Measurements from ENCODE around the gene BANF1.

The BANF1 gene

GRCh38 chr11:66001942-66002647 lies at the start of gene BANF1, which contains the start of gene EIF1AD:
TSS of gene BANF1 (plus strand) at chr11:66002503. CDS start at chr11:66003251, 748 bp downstream.
TSS of gene EIF1AD (minus strand) at chr11:66002157. CDS start at chr11:66000389, 1,768 bp downstream.
- Histone ChIP-seq H3K4me3 (peak within 1 kb of the TSS; percentile 78), H3K4me2 (peak within 1 kb of the TSS; percentile 86), H4K20me1 (peaks cover 39% of the 10 kb centered on the region), H3K36me3 (peaks cover 67% of the 10 kb centered on the region), H3K9ac (peak within 1 kb of the TSS; percentile 84), H3K9me3 (no peaks in the 10 kb centered on the region), H3K27ac (peak within 1 kb of the TSS; percentile 91), H3K27me3 (no peaks in the 10 kb centered on the region), H3K4me1 (peaks cover 38% of the 10 kb centered on the region)
- no peak for TF ChIP-seq Cebpa-rat (IDR thresholded peaks at IDR 0.05)

GRCh38 chr11:65953471-65953870 lies 48.8 kb upstream of the BANF1 start:
- H3K4me2 ChIP-seq: no peak overlapping the region
- no peaks in the 10 kb centered on the region for H3K36me3 ChIP-seq
- TF ChIP-seq Cebpa-rat (IDR thresholded peaks at IDR 0.05): no peak
- no peaks in the 10 kb centered on the region for H3K9me3 ChIP-seq
- H3K4me3 ChIP-seq: no peak overlapping the region
- H3K9ac ChIP-seq: no peak overlapping the region
- no peaks in the 10 kb centered on the region for H4K20me1 ChIP-seq
- H3K4me1 ChIP-seq: peaks cover 23% of the 10 kb centered on the region
- H3K27ac ChIP-seq: no peak overlapping the region
- H3K27me3 ChIP-seq: no peaks in the 10 kb centered on the region

GRCh38 chr11:65954771-65955170 lies 47.5 kb upstream of the BANF1 start:
- H4K20me1 ChIP-seq: no peaks in the 10 kb centered on the region
- H3K9me3 ChIP-seq: no peaks in the 10 kb centered on the region
- no peak overlapping the region for H3K27ac ChIP-seq
- no peak overlapping the region for H3K4me2 ChIP-seq
- no peak overlapping the region for H3K4me3 ChIP-seq
- no peaks in the 10 kb centered on the region for H3K27me3 ChIP-seq
- TF ChIP-seq Cebpa-rat (IDR thresholded peaks at IDR 0.05): no peak
- no peak overlapping the region for H3K9ac ChIP-seq
- peaks cover 36% of the 10 kb centered on the region for H3K4me1 ChIP-seq
- no peaks in the 10 kb centered on the region for H3K36me3 ChIP-seq

- Histone ChIP-seq H3K9ac (no peak overlapping the region; the same call in 1 of the 2 replicates), H3K9me3 (no peaks in the 10 kb centered on the region), H4K20me1 (peaks cover 13% of the 10 kb centered on the region), H3K36me3 (0 out of 2 replicates have a peak, but pooled peaks cover 3% of the 10 kb centered on the region), H3K4me3 (no peak overlapping the region), H3K27ac (peak overlapping the region; percentile 55), H3K4me2 (peak overlapping the region; percentile 79), H3K4me1 (peaks cover 59% of the 10 kb centered on the region), H3K27me3 (no peaks in the 10 kb centered on the region)
- TF ChIP-seq Cebpa-rat (IDR thresholded peaks at IDR 0.05): no peak
Measured at GRCh38 chr11:65958291-65958690, 44.0 kb upstream of the BANF1 start.

- TF ChIP-seq Cebpa-rat (IDR thresholded peaks at IDR 0.05): no peak
- Histone ChIP-seq H4K20me1 (peaks cover 19% of the 10 kb centered on the region), H3K27ac (peak overlapping the region; percentile 55), H3K4me3 (no peak overlapping the region), H3K27me3 (no peaks in the 10 kb centered on the region), H3K9ac (no peak overlapping the region; the same call in 1 of the 2 replicates), H3K4me1 (peaks cover 65% of the 10 kb centered on the region), H3K4me2 (peak overlapping the region; percentile 79), H3K9me3 (no peaks in the 10 kb centered on the region), H3K36me3 (peaks cover 9% of the 10 kb centered on the region)
Measured at GRCh38 chr11:65958774-65959420, 43.4 kb upstream of the BANF1 start.

- H3K4me1 ChIP-seq: peaks cover 65% of the 10 kb centered on the region
- peaks cover 31% of the 10 kb centered on the region for H4K20me1 ChIP-seq
- peak overlapping the region; percentile 93 for H3K4me2 ChIP-seq
- H3K9ac ChIP-seq: peak overlapping the region; percentile 98
- peak overlapping the region; percentile 98 for H3K27ac ChIP-seq
- H3K9me3 ChIP-seq: no peaks in the 10 kb centered on the region
- TF ChIP-seq Cebpa-rat (IDR thresholded peaks at IDR 0.05): no peak
- no peaks in the 10 kb centered on the region for H3K27me3 ChIP-seq
- H3K36me3 ChIP-seq: peaks cover 28% of the 10 kb centered on the region
- peak overlapping the region; percentile 99 for H3K4me3 ChIP-seq
Measured at GRCh38 chr11:65960824-65961266, 41.5 kb upstream of the BANF1 start.

- Histone ChIP-seq H3K4me2 (peak within 1 kb of the TSS; percentile 93), H4K20me1 (peaks cover 31% of the 10 kb centered on the region), H3K27ac (peak within 1 kb of the TSS; percentile 98), H3K9ac (peak within 1 kb of the TSS; percentile 98), H3K4me3 (peak within 1 kb of the TSS; percentile 99), H3K36me3 (peaks cover 35% of the 10 kb centered on the region), H3K27me3 (no peaks in the 10 kb centered on the region), H3K9me3 (no peaks in the 10 kb centered on the region), H3K4me1 (peaks cover 63% of the 10 kb centered on the region)
- TF ChIP-seq Cebpa-rat (IDR thresholded peaks at IDR 0.05): no peak
Measured at GRCh38 chr11:65961267-65962140, 40.8 kb upstream of the BANF1 start, which contains the start of gene SART1. TSS of gene SART1 (plus strand) at chr11:65961734. CDS start at chr11:65961781, 47 bp downstream.

GRCh38 chr11:65962141-65962564 lies 40.1 kb upstream of the BANF1 start:
- Histone ChIP-seq H3K9me3 (no peaks in the 10 kb centered on the region), H3K27me3 (no peaks in the 10 kb centered on the region), H3K36me3 (peaks cover 41% of the 10 kb centered on the region), H3K4me1 (peaks cover 56% of the 10 kb centered on the region), H3K9ac (peak overlapping the region; percentile 98), H4K20me1 (peaks cover 31% of the 10 kb centered on the region), H3K27ac (peak overlapping the region; percentile 98; the same call in 1 of the 2 replicates), H3K4me3 (peak overlapping the region; percentile 99), H3K4me2 (peak overlapping the region; percentile 93)
- no peak for TF ChIP-seq Cebpa-rat (IDR thresholded peaks at IDR 0.05)

GRCh38 chr11:65964906-65965305 lies 37.4 kb upstream of the BANF1 start:
- Histone ChIP-seq H3K9me3 (no peaks in the 10 kb centered on the region), H3K9ac (no peak overlapping the region), H4K20me1 (peaks cover 46% of the 10 kb centered on the region), H3K27ac (no peak overlapping the region), H3K36me3 (peaks cover 69% of the 10 kb centered on the region), H3K4me1 (peaks cover 28% of the 10 kb centered on the region), H3K27me3 (no peaks in the 10 kb centered on the region), H3K4me2 (no peak overlapping the region), H3K4me3 (no peak overlapping the region)
- no peak for TF ChIP-seq Cebpa-rat (IDR thresholded peaks at IDR 0.05)
